ENCODE data around the gene NUCKS1. TPM values are rescaled to one million over a fixed set of nuclear protein-coding genes. Genes with fewer than 3 reads are reported as not detected.

NUCKS1 gene, protein sequence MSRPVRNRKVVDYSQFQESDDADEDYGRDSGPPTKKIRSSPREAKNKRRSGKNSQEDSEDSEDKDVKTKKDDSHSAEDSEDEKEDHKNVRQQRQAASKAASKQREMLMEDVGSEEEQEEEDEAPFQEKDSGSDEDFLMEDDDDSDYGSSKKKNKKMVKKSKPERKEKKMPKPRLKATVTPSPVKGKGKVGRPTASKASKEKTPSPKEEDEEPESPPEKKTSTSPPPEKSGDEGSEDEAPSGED
- total RNA-seq: 101 and 117 TPM in 2 replicates

DNA sequence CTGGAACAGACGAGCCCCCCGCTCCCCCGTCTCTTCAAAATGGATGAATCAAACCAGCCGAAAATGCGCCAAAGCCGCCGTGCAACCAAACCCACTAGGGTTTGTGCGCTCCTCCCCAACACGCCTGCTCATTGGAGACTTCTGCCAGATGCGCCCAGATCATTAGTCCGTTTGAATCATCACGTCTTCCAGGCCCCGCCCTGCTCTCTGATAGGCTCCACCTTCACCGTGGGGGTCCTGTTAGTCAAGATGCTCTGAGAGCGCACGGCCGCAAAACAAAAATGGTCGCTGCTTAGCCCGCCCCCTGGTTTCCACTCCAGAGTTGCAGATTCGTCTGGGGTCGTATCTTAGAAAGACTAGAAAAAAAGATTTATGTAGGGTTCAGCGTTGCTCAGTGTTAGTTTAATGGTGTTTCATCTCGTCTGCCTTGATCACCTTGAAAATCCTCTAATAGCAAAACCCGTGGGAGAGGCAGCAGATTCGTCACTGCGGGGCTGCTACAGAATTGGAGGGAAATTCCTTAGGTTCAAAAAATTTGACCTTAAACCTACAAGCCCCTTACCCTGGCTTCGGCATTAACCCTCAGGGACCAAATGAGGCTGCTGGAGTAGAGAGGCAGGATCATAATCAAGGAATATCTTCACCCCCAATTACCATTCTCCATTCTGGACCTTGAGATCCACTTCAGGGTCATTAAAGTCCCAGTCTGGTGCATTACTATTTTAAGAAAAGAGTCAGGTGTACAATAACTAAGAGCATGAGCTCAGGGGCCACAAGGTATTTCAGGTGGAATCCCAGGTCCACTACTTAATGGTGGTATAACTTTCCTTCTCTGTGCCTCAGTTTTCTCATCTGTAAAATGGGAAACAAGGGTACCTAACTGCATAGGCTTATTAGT is at the start of gene NUCKS1:
TSS of gene NUCKS1 (minus strand) at position 45 of the 898 bp plus-strand sequence. CDS start 209 bp downstream, outside the sequence.

DNA sequence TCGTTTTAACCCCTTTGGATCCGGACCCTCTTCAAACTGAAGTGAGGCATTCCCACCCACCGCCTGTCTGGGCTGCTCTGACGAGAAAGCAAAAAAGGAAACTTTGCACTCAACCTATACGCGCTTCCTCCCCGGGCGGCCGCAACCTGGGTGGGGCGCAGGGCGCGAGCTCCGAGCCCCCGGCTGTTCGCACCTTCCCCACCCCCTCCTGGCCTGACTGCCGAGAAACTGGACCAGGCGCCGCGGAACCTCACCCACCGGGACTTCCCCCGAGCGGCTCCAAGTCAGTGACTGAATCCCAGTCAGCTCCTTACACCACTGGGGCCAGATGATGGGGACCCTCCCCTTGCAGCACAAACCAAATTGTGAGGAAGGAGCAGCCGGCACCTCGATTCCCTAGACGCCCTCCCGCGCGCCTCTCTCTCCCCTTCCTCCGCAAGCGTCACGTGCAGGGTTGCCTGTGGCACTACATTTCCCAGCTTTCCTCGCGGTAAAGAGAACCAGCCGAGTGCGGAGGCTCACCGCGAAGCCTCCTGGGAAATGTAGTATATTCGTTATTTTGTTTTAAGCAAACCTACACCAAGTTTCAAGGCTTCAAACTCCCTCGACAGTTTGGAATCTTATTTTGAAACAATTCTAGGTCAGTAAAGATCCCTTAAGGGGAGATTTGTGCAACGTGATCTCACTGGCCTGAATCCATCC is 25.2 kb upstream of the NUCKS1 start, which contains the start of gene RAB29:
TSS of gene RAB29 (minus strand) at position 468 of the 702 bp plus-strand sequence. CDS start 526 bp downstream, outside the sequence.

DNA sequence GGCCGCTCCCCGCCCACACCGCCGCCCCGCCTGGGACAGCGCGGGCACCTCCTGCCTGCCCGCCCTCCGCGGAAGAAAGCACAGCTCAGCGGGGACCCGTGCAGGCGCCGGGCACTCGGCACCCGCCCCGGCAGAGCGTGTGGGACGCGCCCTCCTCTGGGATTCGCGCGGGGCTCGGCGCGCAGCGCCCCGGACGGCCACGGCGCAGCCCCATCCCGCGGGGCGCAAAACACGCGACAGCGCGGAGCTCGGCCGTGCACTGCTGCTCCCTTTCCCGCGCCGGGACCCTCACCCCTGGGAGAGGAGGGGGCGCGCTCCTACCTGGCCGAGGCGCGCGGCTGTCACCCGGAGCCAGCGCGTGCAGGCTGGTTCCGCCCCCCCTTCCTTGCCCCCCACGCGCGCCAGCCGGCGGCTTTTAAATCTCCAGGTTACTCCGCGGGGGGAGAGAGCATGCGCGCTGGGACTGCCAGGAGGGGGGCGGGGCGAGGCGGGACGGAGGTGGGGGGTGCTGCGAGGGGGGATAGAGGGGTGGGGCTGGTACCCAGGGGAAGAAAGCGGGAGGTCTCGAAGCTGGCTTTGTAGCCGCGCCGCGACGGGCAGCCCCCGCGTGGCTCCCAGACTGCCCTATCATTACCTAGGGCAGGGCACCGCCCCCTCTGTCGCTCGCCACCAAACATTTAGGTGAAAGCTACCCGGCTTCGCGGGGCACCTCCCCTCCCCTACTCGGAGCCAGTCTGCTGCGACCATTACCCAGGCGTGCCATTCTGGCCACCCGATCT is 69.7 kb downstream of the NUCKS1 start, which contains the start of gene SLC45A3:
TSS of gene SLC45A3 (minus strand) at position 437 of the 779 bp plus-strand sequence. CDS start 15,853 bp downstream, outside the sequence.

Other genes starting within 250 kb of the NUCKS1 start
- gene CDK18, start 245.5 kb downstream of the NUCKS1 start, total RNA-seq: 0.11 and 0.26 TPM in 2 replicates
- gene ELK4, start 118.2 kb downstream of the NUCKS1 start, total RNA-seq: 35.0 and 65.5 TPM in 2 replicates
- gene SLC45A3, start 69.7 kb downstream of the NUCKS1 start, total RNA-seq: 26.9 and 43.8 TPM in 2 replicates
- gene RAB29, start 25.3 kb upstream of the NUCKS1 start, total RNA-seq: 22.2 and 25.4 TPM in 2 replicates
- 9.1 and 10.7 TPM in 2 replicates for gene SLC41A1, start 63.0 kb upstream of the NUCKS1 start, total RNA-seq
- gene PM20D1, start 100.0 kb upstream of the NUCKS1 start, total RNA-seq: 0.22 and 0.26 TPM in 2 replicates
- gene SLC26A9, start 193.3 kb upstream of the NUCKS1 start, total RNA-seq: not detected in 2 replicates